HG03354 (cell line): ENCODE data around the gene IGSF11.
"Not testable (repeated sequence)": the region's sequence is repeated elsewhere in the genome, so short reads cannot be mapped to it uniquely, and the experiment has no call there.

ENCODE experiments used
- ATAC-seq: cut with Tn5 transposase; IDR thresholded peaks from one replicate; pipeline ENCODE4 v1.9.1; 2021; ENCODE audit warnings: mild to moderate bottlenecking; ENCODE audit not compliant: unreplicated experiment, poor library complexity, severe bottlenecking

Gene IGSF11, protein sequence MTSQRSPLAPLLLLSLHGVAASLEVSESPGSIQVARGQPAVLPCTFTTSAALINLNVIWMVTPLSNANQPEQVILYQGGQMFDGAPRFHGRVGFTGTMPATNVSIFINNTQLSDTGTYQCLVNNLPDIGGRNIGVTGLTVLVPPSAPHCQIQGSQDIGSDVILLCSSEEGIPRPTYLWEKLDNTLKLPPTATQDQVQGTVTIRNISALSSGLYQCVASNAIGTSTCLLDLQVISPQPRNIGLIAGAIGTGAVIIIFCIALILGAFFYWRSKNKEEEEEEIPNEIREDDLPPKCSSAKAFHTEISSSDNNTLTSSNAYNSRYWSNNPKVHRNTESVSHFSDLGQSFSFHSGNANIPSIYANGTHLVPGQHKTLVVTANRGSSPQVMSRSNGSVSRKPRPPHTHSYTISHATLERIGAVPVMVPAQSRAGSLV

DNA sequence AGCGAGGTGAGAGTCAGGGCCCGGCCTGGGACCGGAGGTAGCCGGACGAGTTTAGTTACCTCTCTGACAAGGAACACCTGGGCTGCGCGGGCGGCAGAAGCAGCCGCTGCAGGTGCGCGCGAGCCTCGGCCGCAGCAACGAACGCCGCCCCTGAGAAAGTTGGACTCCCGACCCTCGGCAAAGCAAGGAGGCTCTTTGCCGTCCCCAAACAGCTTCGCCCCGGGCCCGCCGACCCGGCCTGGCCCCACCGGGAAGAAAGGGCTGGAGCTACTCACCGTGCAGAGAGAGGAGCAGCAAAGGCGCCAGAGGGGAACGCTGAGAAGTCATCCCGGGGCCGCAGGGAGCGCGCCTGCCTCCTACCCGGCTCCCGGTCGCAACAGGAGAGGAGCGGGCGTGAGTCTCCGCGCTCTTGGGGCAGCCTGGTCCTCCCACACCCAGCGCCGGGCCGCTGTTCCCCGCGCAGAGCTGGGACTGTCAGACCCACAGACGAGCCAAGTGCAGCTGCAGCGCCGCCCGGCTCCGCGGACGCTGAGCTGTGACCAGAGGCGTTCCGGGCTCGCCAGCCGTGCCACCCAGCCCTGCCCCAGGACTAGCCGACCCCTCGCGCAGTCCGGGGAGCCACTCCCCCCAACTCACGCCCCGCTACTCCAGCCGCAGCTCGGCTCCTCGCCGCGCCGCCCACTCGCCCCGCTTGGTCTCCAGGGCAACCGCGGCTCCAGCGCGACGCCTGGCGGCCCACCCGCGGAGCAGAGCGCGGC, at the start of gene IGSF11:
IGSF11 (minus strand) TSS at position 591 of the 758 bp plus-strand sequence; CDS start at position 327, 264 bp downstream.
- peak; percentile 97 for ATAC-seq

- ATAC-seq = no peak
Measured at GRCh38 chr3:119080364-119080763, 45.7 kb upstream of the IGSF11 start.

DNA sequence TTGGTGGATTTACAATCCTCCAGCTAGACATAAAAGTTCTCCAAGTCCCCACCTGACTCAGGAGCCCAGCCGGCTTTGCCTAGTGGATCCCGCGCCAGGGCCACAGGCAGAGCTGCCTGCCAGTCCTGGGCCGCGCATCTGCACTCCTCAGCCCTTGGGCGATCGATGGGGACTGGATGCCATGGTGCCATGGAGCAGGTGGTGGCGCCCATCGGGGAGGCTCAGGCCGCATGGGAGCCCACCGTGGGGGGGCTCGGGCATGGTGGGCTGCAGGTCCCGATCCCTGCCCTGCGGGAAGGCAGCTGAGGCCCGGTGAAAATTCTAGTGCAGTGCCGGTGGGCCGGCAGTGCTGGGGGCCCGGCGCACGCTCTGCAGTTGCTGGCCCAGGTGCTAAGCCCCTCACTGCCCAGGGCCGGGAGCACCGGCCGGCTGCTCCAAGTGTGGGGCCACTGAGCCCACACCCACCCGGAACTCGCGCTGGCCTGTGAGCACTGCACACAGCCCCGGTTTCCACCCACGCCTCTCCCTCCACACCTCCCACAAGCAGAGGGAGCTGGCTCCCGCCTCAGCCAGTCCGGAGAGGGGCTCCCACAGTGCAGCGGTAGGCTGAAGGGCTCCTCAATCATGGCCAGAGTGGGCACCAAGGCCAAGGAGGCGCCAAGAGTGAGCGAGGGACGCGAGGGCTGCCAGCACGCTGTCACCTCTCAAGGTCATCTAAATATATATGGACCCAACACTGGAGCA, 38.8 kb upstream of the IGSF11 start:
- ATAC-seq = no peak

DNA sequence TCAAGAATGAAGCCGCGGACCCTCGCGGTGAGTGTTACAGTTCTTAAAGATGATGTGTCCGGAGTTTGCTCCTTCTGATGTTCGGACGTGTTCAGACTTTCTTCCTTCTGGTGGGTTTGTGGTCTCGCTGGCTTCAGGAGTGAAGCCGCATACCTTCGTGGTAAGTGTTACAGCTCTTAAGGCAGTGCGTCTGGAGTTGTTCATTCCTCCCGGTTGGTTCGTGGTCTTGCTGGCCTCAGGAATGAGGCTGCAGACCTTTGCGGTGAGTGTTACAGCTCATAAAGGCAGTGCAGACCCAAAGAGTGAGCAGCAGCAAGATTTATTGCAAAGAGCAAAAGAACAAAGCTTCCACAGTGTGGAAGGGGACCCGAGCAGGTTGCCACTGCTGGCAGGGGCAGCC, 37.8 kb upstream of the IGSF11 start:
- ATAC-seq = not testable (repeated sequence)

GRCh38 chr3:119069725-119070124, 35.1 kb upstream of the IGSF11 start:
- no peak for ATAC-seq

GRCh38 chr3:119063471-119063870, 28.8 kb upstream of the IGSF11 start:
- no peak for ATAC-seq

DNA sequence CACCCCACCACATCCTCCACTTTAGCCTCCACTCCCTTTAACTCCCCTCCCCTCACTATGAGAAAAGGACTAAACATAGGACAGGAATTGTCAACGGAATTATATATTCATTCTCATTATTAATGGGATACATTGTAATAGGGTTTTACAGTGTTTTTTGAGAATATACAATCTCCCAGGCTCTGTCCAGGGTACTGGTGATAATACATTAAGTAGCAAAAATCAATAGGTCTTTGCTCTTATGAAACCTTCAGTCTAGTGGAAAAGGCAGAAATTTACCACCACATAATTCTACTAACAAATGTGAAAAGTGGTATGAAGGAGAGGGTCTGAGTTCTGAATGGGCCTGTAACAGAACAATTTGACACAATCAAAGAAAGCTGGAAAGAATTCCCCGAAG, 28.2 kb upstream of the IGSF11 start:
- no peak for ATAC-seq

- ATAC-seq = no peak
Measured at GRCh38 chr3:119044593-119044992, 9.9 kb upstream of the IGSF11 start.

DNA sequence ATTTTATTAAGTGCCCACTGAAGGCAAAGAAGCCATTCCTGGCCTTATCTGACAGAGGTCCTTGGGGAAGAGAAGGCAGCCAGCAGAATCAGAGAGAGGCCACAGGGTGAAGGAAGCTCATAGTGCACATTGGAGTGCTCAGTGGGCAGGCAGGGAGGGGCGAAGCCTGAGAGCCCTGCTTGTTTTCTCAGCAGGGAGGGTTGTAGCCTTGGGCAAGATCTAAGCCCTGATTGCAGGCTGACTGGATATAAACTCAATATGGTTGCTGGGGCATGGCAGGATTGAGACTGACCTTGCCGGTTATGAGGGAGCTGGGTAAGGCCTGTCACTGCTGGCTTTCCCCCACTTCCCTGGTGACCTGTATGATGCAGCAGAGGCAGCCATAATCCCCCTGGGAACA, 7.5 kb upstream of the IGSF11 start:
- no peak for ATAC-seq

DNA sequence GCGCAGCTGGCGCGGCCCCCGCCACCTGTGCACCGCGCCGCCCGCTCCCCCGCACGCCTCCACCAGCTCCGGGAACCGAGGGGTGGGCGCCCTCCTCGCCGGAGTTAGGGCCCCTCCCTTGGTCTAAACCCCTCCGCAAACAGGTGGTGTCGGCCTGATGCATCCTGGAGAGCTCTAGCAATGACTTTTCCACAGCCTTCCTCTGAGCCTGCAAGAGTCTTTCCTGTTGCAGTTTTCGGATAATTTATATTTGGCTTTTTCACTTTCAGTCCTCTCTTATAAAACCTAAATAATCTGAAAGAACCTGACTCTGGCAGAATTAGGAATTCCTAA, 334 bp upstream of the IGSF11 start:
- ATAC-seq = no peak

- no peak for ATAC-seq
Measured at GRCh38 chr3:119033393-119034255, 1.0 kb downstream of the IGSF11 start.

DNA sequence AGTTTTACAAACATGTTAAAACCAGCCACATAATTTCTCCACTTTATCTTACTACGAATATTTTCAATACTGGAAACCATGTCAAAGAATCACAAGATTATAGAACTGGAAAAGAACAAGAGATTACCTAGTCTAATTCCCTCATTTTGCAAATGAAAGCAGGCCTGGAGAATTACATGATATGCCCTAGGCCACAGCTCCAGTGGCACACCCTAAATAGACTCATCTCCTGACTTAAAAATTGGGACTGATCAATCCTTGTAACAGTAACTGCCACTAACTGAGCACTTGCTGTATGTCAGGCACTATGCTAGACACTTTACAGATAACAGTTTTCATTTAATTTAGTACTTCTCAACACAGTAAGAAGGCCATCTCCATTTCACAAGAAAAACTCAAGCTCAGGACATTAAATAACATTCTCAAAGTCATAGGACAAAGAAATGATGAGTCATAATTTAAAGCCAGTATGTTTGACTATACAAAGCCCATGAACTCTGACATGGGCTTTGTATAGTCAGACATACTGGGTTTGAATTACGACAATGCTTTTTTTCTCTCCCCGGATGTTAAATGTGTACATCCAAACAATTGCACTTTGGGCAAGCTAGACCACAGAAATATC, 9.4 kb downstream of the IGSF11 start:
- no peak for ATAC-seq

DNA sequence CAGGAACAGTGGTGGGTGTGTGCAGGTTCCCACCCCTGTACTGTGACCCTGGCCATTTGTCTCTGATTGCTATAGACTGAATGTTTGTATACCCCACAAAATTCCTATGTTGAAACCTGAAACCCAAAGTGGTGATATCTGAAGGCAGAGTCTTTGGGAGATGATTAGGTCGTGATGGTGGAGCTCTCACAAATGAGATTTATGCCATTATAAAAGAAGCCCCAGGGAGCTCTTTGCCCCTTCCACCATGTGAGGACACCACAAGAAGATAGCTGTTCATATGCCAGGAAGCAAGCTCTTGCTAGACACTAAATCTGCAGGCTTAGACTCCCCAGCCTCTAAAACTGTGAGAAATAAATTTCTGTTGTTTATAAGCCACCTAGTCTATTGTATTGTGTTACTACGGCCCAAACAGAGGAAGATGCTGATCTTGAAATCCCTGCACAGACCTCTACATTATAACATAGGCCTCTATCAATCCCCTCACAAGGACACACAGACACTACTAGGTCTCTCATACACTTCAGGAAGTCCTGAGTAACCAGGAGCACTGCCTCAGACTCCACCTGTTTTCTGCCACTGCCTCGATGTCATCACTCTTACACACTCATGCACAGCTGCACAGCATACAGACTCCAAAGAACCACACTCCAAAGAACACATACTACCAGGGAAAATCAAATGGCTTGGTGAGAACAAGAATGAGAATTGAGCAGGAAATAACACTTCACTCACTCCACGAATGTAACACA, 14.7 kb downstream of the IGSF11 start:
- no peak for ATAC-seq

DNA sequence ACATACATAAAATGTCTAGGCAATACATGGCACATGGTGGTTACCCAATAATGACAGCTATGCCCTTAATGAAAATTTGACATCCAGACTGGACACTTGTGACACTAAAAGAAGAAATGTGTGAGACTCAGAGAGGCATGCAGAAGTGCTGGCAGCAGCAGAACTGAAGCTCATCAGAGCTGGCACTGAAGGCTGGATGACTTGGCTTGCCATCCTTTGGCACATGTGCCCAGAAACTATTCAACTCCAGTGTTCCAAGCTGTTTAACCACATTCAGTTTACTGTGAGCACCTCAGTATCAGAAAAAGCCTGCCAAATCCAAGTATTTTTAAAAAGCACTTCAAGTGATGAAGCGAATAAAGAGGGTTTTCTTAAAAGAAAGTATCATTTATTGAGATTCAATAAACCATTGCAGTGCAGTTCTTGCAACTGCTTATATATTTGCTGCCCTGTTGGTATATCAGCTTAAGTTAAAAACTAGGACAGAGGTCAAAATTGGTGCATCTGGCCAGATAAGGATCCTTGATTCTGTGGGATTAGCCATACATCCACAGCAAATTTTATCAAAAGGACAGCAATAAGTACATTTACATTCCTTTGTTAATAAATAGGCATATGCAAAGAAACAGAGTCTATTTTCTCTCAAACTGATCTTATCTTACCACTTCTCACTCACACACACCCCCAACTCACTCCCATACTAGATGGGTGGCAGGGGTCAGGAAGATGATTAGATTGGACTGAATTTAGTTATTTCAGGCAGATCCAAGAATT, 15.8 kb downstream of the IGSF11 start:
- no peak for ATAC-seq

GRCh38 chr3:119015942-119016341, 18.7 kb downstream of the IGSF11 start:
- no peak for ATAC-seq

DNA sequence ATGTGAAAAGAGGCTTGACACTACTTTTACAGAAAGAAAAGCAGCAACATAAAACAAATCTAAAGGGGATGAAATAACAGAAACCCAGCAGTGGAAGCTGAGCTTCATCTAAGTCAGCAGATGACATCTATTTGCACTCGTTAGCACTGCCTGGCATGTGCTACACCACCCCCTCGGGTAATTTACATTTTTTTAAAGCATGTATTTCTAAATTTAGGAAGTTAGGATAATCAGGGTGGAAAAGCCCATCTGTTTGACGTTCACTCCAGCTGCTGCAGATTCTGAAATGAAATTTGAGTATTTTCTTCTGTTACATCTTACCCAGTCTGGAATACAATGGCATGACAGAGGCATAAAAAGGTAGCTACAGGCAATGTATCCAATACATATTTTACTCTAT, 20.7 kb downstream of the IGSF11 start:
- ATAC-seq = no peak

GRCh38 chr3:119011528-119011927, 23.1 kb downstream of the IGSF11 start:
- ATAC-seq = no peak

DNA sequence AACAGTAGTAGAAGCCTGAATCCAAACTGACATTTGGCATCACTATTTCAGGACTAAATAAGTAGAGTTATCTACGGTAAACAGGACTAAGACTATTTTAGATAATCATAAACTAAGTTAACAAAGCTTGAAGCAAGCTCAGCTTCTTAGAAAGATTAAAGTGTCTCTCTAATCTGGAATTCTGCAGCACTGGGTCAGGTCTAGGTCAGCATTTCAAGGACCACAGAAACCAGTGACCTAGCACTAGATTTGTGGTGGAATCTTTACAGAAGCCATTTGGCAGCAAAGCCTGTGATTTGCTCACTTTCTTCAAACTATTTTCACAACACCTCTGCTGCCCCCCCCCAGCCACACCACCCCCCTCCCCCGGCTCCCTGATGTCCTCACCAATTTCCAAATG, 37.5 kb downstream of the IGSF11 start:
- no peak for ATAC-seq
